Mucosa of stomach (tissue), 1 donor: ENCODE results near the gene CBX3.
"Not testable (repeated sequence)": the region's sequence is repeated elsewhere in the genome, so short reads cannot be mapped to it uniquely, and the experiment has no call there.

Experiments
- H3K27me3 ChIP-seq: one replicate; pipeline ENCODE4 v1.7.0; 2013; ENCODE audit warnings: mild to moderate bottlenecking, low read length; ENCODE audit not compliant: control insufficient read depth, insufficient read depth
- H3K36me3 ChIP-seq: one replicate; pipeline ENCODE4 v1.7.0; 2013; ENCODE audit warnings: low read length; ENCODE audit not compliant: control insufficient read depth, insufficient read depth
- H3K4me1 ChIP-seq: one replicate; pipeline ENCODE4 v1.7.0; 2013; ENCODE audit warnings: mild to moderate bottlenecking, low read length; ENCODE audit not compliant: control insufficient read depth, insufficient read depth
- H3K4me3 ChIP-seq: one replicate; pipeline ENCODE4 v1.7.0; 2013; ENCODE audit warnings: low read length
- H3K9ac ChIP-seq: one replicate; pipeline ENCODE4 v1.7.0; 2013; ENCODE audit warnings: mild to moderate bottlenecking, low read length, moderate library complexity
- H3K9me3 ChIP-seq: one replicate; pipeline ENCODE4 v1.7.0; 2013; ENCODE audit warnings: mild to moderate bottlenecking, low read length, moderate library complexity; ENCODE audit not compliant: control insufficient read depth
- donor health status: Pancreatic carcinoma.

Gene CBX3

GRCh38 chr7:26176696-26177095 lies 24.8 kb upstream of the CBX3 start:
- not testable (repeated sequence) for H3K27me3 ChIP-seq, H3K36me3 ChIP-seq, H3K9ac ChIP-seq, H3K9me3 ChIP-seq, H3K4me3 ChIP-seq, H3K4me1 ChIP-seq

- H3K4me1 ChIP-seq, H3K4me3 ChIP-seq, H3K9me3 ChIP-seq, H3K36me3 ChIP-seq, H3K27me3 ChIP-seq, H3K9ac ChIP-seq: not testable (repeated sequence)
These were observed 24.3 kb upstream of the CBX3 start for GRCh38 chr7:26177269-26177668.

- no peak overlapping the region for H3K9ac ChIP-seq
- H3K9me3 ChIP-seq = no peaks in the 10 kb centered on the region
- H3K4me1 ChIP-seq = peaks cover 6% of the 10 kb centered on the region
- no peak overlapping the region for H3K4me3 ChIP-seq
- no peaks in the 10 kb centered on the region for H3K36me3 ChIP-seq
- no peaks in the 10 kb centered on the region for H3K27me3 ChIP-seq
These were observed 23.1 kb upstream of the CBX3 start for GRCh38 chr7:26178272-26178960.

- Histone ChIP-seq H3K27me3 (no peaks in the 10 kb centered on the region), H3K4me3 (no peak overlapping the region), H3K36me3 (no peaks in the 10 kb centered on the region), H3K9me3 (no peaks in the 10 kb centered on the region), H3K4me1 (peaks cover 6% of the 10 kb centered on the region), H3K9ac (no peak overlapping the region)
These were observed 22.1 kb upstream of the CBX3 start for GRCh38 chr7:26179422-26179821.

- H3K27me3 ChIP-seq = no peaks in the 10 kb centered on the region
- no peaks in the 10 kb centered on the region for H3K36me3 ChIP-seq
- no peaks in the 10 kb centered on the region for H3K9me3 ChIP-seq
- no peak overlapping the region for H3K4me3 ChIP-seq
- no peak overlapping the region for H3K9ac ChIP-seq
- peaks cover 6% of the 10 kb centered on the region for H3K4me1 ChIP-seq
These were observed 21.6 kb upstream of the CBX3 start for GRCh38 chr7:26179826-26180497.

- H3K4me1 ChIP-seq = peaks cover 6% of the 10 kb centered on the region
- H3K36me3 ChIP-seq = no peaks in the 10 kb centered on the region
- H3K9ac ChIP-seq = no peak overlapping the region
- no peaks in the 10 kb centered on the region for H3K9me3 ChIP-seq
- no peaks in the 10 kb centered on the region for H3K27me3 ChIP-seq
- no peak overlapping the region for H3K4me3 ChIP-seq
These were observed 20.8 kb upstream of the CBX3 start for GRCh38 chr7:26180792-26181198.

- no peaks in the 10 kb centered on the region for H3K9me3 ChIP-seq
- peaks cover 6% of the 10 kb centered on the region for H3K4me1 ChIP-seq
- H3K4me3 ChIP-seq = no peak overlapping the region
- no peaks in the 10 kb centered on the region for H3K27me3 ChIP-seq
- H3K9ac ChIP-seq = no peak overlapping the region
- H3K36me3 ChIP-seq = no peaks in the 10 kb centered on the region
These were observed 19.9 kb upstream of the CBX3 start for GRCh38 chr7:26181474-26182227.

GRCh38 chr7:26182283-26182682 lies 19.3 kb upstream of the CBX3 start:
- no peaks in the 10 kb centered on the region for H3K36me3 ChIP-seq
- no peaks in the 10 kb centered on the region for H3K9me3 ChIP-seq
- H3K27me3 ChIP-seq = no peaks in the 10 kb centered on the region
- no peak overlapping the region for H3K4me3 ChIP-seq
- no peak overlapping the region for H3K9ac ChIP-seq
- H3K4me1 ChIP-seq = peaks cover 6% of the 10 kb centered on the region

- peaks cover 6% of the 10 kb centered on the region for H3K4me1 ChIP-seq
- H3K4me3 ChIP-seq = no peak overlapping the region
- no peaks in the 10 kb centered on the region for H3K36me3 ChIP-seq
- no peaks in the 10 kb centered on the region for H3K9me3 ChIP-seq
- H3K27me3 ChIP-seq = no peaks in the 10 kb centered on the region
- no peak overlapping the region for H3K9ac ChIP-seq
These were observed 18.8 kb upstream of the CBX3 start for GRCh38 chr7:26182706-26183105.

- H3K4me3 ChIP-seq = no peak overlapping the region
- peaks cover 6% of the 10 kb centered on the region for H3K4me1 ChIP-seq
- no peak overlapping the region for H3K9ac ChIP-seq
- H3K27me3 ChIP-seq = no peaks in the 10 kb centered on the region
- H3K9me3 ChIP-seq = no peaks in the 10 kb centered on the region
- peaks cover 3% of the 10 kb centered on the region for H3K36me3 ChIP-seq
These were observed 17.8 kb upstream of the CBX3 start for GRCh38 chr7:26183545-26184280.

- not testable (repeated sequence) for H3K4me3 ChIP-seq, H3K9ac ChIP-seq
These were observed 17.1 kb upstream of the CBX3 start for GRCh38 chr7:26184281-26185101.

More at GRCh38 chr7:26184281-26185101, 17.1 kb upstream of the CBX3 start:
- H3K27me3 ChIP-seq, H3K4me1 ChIP-seq, H3K9me3 ChIP-seq, H3K36me3 ChIP-seq: not testable (repeated sequence)
